H9 (cell line): Measurements from ENCODE around the gene IRF1. TPM values are rescaled to one million over a fixed set of nuclear protein-coding genes. Genes with fewer than 3 reads are reported as not detected.

Experiments used
- DNase-seq: peaks from one replicate; pipeline ENCODE4 v3.0.0-alpha.2; 2017
- H2AFZ ChIP-seq: one replicate; pipeline ENCODE4 v1.6.1; 2013; ENCODE audit warnings: mild to moderate bottlenecking, low read length, control low read depth, moderate library complexity
- H2AK5ac ChIP-seq: 2 replicates; pipeline ENCODE4 v1.6.1; 2013; ENCODE audit warnings: low read length, control low read depth, mixed read lengths; ENCODE audit not compliant: insufficient read length
- H2BK120ac ChIP-seq: one replicate; pipeline ENCODE4 v1.6.1; 2013; ENCODE audit warnings: low read depth, mild to moderate bottlenecking, low read length, control low read depth, inconsistent platforms; ENCODE audit not compliant: poor library complexity, severe bottlenecking
- H2BK12ac ChIP-seq: 2 replicates; pipeline ENCODE4 v1.6.1; 2013; ENCODE audit warnings: low read length, control low read depth, mixed read lengths, low read depth; ENCODE audit not compliant: insufficient read length
- H2BK15ac ChIP-seq: 2 replicates; pipeline ENCODE4 v1.6.1; 2013; ENCODE audit warnings: low read depth, low read length, control low read depth
- H2BK20ac ChIP-seq: one replicate; pipeline ENCODE4 v1.6.1; 2013; ENCODE audit warnings: low read depth, mild to moderate bottlenecking, low read length, control low read depth, inconsistent platforms; ENCODE audit not compliant: poor library complexity, severe bottlenecking
- H2BK5ac ChIP-seq: 2 replicates; pipeline ENCODE4 v1.6.1; 2013; ENCODE audit warnings: low read length, control low read depth, mixed read lengths; ENCODE audit not compliant: insufficient read length
- H3K14ac ChIP-seq: 2 replicates; pipeline ENCODE4 v1.6.1; 2013; ENCODE audit warnings: low read length, control low read depth; ENCODE audit not compliant: insufficient read depth
- H3K18ac ChIP-seq: 2 replicates; pipeline ENCODE4 v1.6.1; 2013; ENCODE audit warnings: low read depth, mild to moderate bottlenecking, mixed read lengths, low read length, control low read depth; ENCODE audit not compliant: insufficient read length
- H3K23ac ChIP-seq: 2 replicates; pipeline ENCODE4 v1.6.1; 2013; ENCODE audit warnings: low read length, control low read depth, mixed read lengths, low read depth; ENCODE audit not compliant: insufficient read length
- H3K23me2 ChIP-seq: 2 replicates; pipeline ENCODE4 v1.6.1; 2013; ENCODE audit warnings: low read depth, mild to moderate bottlenecking, mixed read lengths, low read length, control low read depth; ENCODE audit not compliant: insufficient read length, poor library complexity, severe bottlenecking
- H3K27ac ChIP-seq: 2 replicates; pipeline ENCODE4 v1.5.1; 2013; ENCODE audit warnings: low read length, control low read depth, mixed read lengths, low read depth; ENCODE audit not compliant: insufficient read length
- H3K27me3 ChIP-seq: 2 replicates; pipeline ENCODE4 v1.6.1; 2013; ENCODE audit warnings: low read length, control low read depth, inconsistent platforms; ENCODE audit not compliant: insufficient read depth
- H3K4ac ChIP-seq: 2 replicates; pipeline ENCODE4 v1.6.1; 2013; ENCODE audit warnings: low read depth, mild to moderate bottlenecking, control low read depth, inconsistent platforms, low read length, moderate library complexity
- H3K4me1 ChIP-seq: 2 replicates; pipeline ENCODE4 v1.6.1; 2013; ENCODE audit warnings: low read length, control low read depth, inconsistent platforms; ENCODE audit not compliant: insufficient read depth
- H3K4me2 ChIP-seq: 2 replicates; pipeline ENCODE4 v1.6.1; 2013; ENCODE audit warnings: low read length, control low read depth, mixed read lengths; ENCODE audit not compliant: insufficient read length, insufficient read depth
- H3K56ac ChIP-seq: 2 replicates; pipeline ENCODE4 v1.6.1; 2013; ENCODE audit warnings: low read depth, mild to moderate bottlenecking, mixed read lengths, low read length, control low read depth; ENCODE audit not compliant: insufficient read length
- H3K79me1 ChIP-seq: 2 replicates; pipeline ENCODE4 v1.6.1; 2013; ENCODE audit warnings: low read depth, mild to moderate bottlenecking, moderate library complexity, low read length, control low read depth, inconsistent platforms; ENCODE audit not compliant: insufficient read depth, poor library complexity, severe bottlenecking
- H3K79me2 ChIP-seq: 2 replicates; pipeline ENCODE4 v1.6.1; 2013; ENCODE audit warnings: low read length, control low read depth, inconsistent platforms; ENCODE audit not compliant: insufficient read depth
- H3K9ac ChIP-seq: 2 replicates; pipeline ENCODE4 v1.6.1; 2013; ENCODE audit warnings: low read length, control low read depth, mixed read lengths; ENCODE audit not compliant: insufficient read length; ENCODE audit errors: extremely low read depth
- H3K9me3 ChIP-seq: one replicate; pipeline ENCODE4 v1.6.1; 2013; ENCODE audit warnings: low read depth, low read length, inconsistent platforms; ENCODE audit not compliant: control insufficient read depth
- H3T11ph ChIP-seq: one replicate; pipeline ENCODE4 v1.6.1; 2013; ENCODE audit warnings: mild to moderate bottlenecking, low read length, control low read depth, inconsistent platforms
- H4K20me1 ChIP-seq: one replicate; pipeline ENCODE4 v1.6.1; 2013; ENCODE audit not compliant: control insufficient read depth, insufficient read length, insufficient read depth
- H4K5ac ChIP-seq: 2 replicates; pipeline ENCODE4 v1.6.1; 2013; ENCODE audit warnings: low read depth, mild to moderate bottlenecking, mixed read lengths, low read length, control low read depth; ENCODE audit not compliant: insufficient read length
- H4K8ac ChIP-seq: replicated peaks from 2 replicates; pipeline ENCODE4 v1.6.1; 2013; ENCODE audit warnings: low read length, control low read depth, mixed read lengths, low read depth; ENCODE audit not compliant: insufficient read length
- H4K91ac ChIP-seq: 2 replicates; pipeline ENCODE4 v1.6.1; 2013; ENCODE audit warnings: low read depth, mild to moderate bottlenecking, moderate library complexity, mixed read lengths, low read length, control low read depth; ENCODE audit not compliant: insufficient read length
- H3K27ac Mint-ChIP-seq, 3 experiments: 2 replicates in 2 of 3; 3 replicates in 1 of 3; pipeline ENCODE4 v1.8.0; 2020 to 2021; ENCODE audit warnings: mixed read lengths in 3 of 3, mild to moderate bottlenecking in 1 of 3, moderate library complexity in 1 of 3
- H3K27me3 Mint-ChIP-seq: 2 replicates; pipeline ENCODE4 v1.8.0; 2021; ENCODE audit warnings: low read depth, mild to moderate bottlenecking, moderate library complexity, mixed read lengths
- H3K36me3 Mint-ChIP-seq, 3 experiments: 2 replicates in 2 of 3; 3 replicates in 1 of 3; pipeline ENCODE4 v1.8.0; 2020 to 2021; ENCODE audit warnings: low read depth in 3 of 3, mixed read lengths in 3 of 3; ENCODE audit not compliant: insufficient read depth in 1 of 3
- H3K4me1 Mint-ChIP-seq, 2 experiments: 2 replicates each; pipeline ENCODE4 v1.8.0; 2020; ENCODE audit warnings: mixed read lengths in 2 of 2
- H3K4me3 Mint-ChIP-seq, 2 experiments: 2 replicates in 1 of 2; 3 replicates in 1 of 2; pipeline ENCODE4 v1.8.0; 2020 to 2021; ENCODE audit warnings: mild to moderate bottlenecking in 2 of 2, mixed read lengths in 2 of 2, moderate library complexity in 1 of 2
- H3K9me3 Mint-ChIP-seq, 2 experiments: 2 replicates in 1 of 2; 3 replicates in 1 of 2; pipeline ENCODE4 v1.8.0; 2020; ENCODE audit warnings: mild to moderate bottlenecking in 2 of 2, mixed read lengths in 2 of 2, moderate library complexity in 1 of 2
- WGBS: extraction: QIAGEN DNeasy Blood & Tissue Kit; methylation state at CpG from one replicate; pipeline ENCODE4 v1.1.7; 2013; ENCODE audit warnings: missing lambda C conversion rate, low lambda C conversion rate, mixed read lengths; ENCODE audit not compliant: insufficient read length; ENCODE audit errors: extremely low coverage; 5-methylcytosine and 5-hydroxymethylcytosine counted together
- total RNA-seq: library from RNA; stranded (reverse); gene quantifications from 2 replicates; pipeline ENCODE4 v1.2.1, GENCODE V29; 2021
- TF ChIP-seq, protein P1 (sequence below): fragments of 200-600 bp; sonication (generic); conservative IDR thresholded peaks from 3 replicates; pipeline ENCODE4 v1.8.0; 2021; ENCODE audit warnings: antibody characterized with exemption, mild to moderate bottlenecking

IRF1 gene
- total RNA-seq, 1 experiment from 2014 or later, result 8.7 TPM

DNA sequence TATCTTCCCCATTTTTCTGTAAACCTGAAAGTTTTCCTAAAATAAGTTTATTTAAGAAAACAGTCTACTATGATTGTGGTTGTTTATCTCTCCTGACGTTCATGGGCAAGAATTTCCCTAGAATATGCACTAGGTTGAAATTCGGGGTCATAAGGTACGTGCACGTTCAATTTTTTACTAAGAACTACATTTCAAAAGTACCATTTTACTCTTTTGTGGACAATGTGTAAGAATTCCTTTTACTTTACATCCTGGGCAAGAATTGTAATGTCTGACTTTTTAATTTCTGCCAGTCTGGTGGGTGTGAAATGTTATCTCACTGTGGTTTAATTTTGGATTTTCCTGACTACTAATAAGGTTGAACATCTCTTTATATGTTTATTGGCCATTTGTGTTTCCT is 40.4 kb upstream of the IRF1 start:
- H3K79me2 ChIP-seq, result no peaks in the 10 kb centered on the region
- no peak overlapping the region for H3K27ac Mint-ChIP-seq
- no peak overlapping the region for H3K4me2 ChIP-seq
- H3K9me3 Mint-ChIP-seq, result no peaks in the 10 kb centered on the region
- H3K56ac ChIP-seq, result no peak overlapping the region
- no peak overlapping the region for H2AFZ ChIP-seq
- no peaks in the 10 kb centered on the region for H3K27me3 ChIP-seq
- H3K9ac ChIP-seq, result no peak overlapping the region
- no peaks in the 10 kb centered on the region for H3K79me1 ChIP-seq
- H2AK5ac ChIP-seq, result no peak overlapping the region
- H2BK20ac ChIP-seq, result no peak overlapping the region
- H3K18ac ChIP-seq, result no peak overlapping the region
- no peak overlapping the region for H4K91ac ChIP-seq
- H3K14ac ChIP-seq, result no peak overlapping the region
- H3K23ac ChIP-seq, result no peak overlapping the region
- H2BK5ac ChIP-seq, result no peak overlapping the region
- H4K20me1 ChIP-seq, result no peaks in the 10 kb centered on the region
- H4K8ac ChIP-seq, result no peak overlapping the region
- H3T11ph ChIP-seq, result no peak overlapping the region
- no peak overlapping the region for H2BK12ac ChIP-seq
- no peak overlapping the region for H3K4ac ChIP-seq
- H3K9me3 ChIP-seq, result no peaks in the 10 kb centered on the region
- no peak overlapping the region for H3K27ac ChIP-seq
- H2BK120ac ChIP-seq, result no peak overlapping the region
- H3K23me2 ChIP-seq, result no peaks in the 10 kb centered on the region
- peaks cover 0 to 2% of the 10 kb centered on the region in 2 experiments; a peak in 2 of 4 replicates for H3K4me1 Mint-ChIP-seq
- no peak for DNase-seq
- no CpG with 5 or more reads among the region's 4 CpGs for WGBS
- H3K36me3 Mint-ChIP-seq, result no peaks in the 10 kb centered on the region
- H3K27me3 Mint-ChIP-seq, result peaks cover 23% of the 10 kb centered on the region
- H3K4me1 ChIP-seq, result no peaks in the 10 kb centered on the region
- TF ChIP-seq, protein P1, sequence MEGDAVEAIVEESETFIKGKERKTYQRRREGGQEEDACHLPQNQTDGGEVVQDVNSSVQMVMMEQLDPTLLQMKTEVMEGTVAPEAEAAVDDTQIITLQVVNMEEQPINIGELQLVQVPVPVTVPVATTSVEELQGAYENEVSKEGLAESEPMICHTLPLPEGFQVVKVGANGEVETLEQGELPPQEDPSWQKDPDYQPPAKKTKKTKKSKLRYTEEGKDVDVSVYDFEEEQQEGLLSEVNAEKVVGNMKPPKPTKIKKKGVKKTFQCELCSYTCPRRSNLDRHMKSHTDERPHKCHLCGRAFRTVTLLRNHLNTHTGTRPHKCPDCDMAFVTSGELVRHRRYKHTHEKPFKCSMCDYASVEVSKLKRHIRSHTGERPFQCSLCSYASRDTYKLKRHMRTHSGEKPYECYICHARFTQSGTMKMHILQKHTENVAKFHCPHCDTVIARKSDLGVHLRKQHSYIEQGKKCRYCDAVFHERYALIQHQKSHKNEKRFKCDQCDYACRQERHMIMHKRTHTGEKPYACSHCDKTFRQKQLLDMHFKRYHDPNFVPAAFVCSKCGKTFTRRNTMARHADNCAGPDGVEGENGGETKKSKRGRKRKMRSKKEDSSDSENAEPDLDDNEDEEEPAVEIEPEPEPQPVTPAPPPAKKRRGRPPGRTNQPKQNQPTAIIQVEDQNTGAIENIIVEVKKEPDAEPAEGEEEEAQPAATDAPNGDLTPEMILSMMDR, result no peak
- no peak overlapping the region for H4K5ac ChIP-seq
- H3K4me3 Mint-ChIP-seq, result no peak overlapping the region
- no peak overlapping the region for H2BK15ac ChIP-seq
